Stimulated activated naive CD4-positive, alpha-beta T cell (primary cell): ENCODE data around the gene KCTD14.
A peak's percentile ranks its signal among the peaks of the same experiment; 100 is the strongest.
"Not testable (repeated sequence)": the region's sequence is repeated elsewhere in the genome, so short reads cannot be mapped to it uniquely, and the experiment has no call there.

ENCODE experiments used
- DNase-seq, 6 experiments: peaks; one replicate each; lab custom pipeline; 2025; lab: John Stamatoyannopoulos, UW

Gene KCTD14

DNA sequence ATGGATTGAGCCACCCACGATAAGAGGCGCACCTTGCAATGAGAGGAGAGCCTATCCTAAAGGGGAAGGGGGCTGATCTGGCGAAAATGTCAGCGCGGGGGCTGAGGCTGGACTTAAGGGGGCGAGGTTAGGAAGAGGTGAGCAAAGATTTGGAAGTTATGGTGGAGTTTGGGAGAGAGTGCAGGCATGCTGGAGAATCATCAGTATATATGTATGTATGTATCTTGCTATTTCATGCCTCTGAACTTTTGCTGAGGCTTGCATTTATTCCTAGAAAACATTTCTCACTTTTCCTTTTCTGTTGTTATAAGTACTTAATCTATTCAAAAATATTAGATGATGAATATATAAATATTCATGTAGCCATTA is 23.4 kb upstream of the KCTD14 start:
- DNase-seq: no peak

- DNase-seq: peak; percentile 60 to 88 (median 73)
These were observed 22.9 kb upstream of the KCTD14 start for GRCh38 chr11:78045851-78046485.

DNA sequence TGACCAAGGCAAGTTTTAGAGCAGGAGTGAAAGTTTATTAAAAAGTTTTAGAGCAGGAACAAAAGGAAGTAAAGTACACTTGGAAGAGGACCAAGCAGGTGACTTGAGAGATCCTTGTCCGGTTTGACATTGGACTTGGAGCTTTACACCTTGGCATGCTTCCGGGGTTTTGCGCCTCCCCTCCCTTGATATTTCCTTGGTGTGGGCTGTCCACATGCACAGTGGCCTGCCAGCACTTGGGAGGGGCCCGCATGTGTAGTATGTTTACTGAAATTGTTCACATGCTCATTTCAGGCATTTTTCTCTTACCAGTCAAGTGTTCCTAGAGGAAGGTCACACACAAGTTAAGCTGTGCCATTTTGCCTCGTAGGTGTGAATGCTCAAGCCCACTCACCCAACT is 21.6 kb upstream of the KCTD14 start:
- DNase-seq: no peak

- no peak for DNase-seq
These were observed 18.9 kb upstream of the KCTD14 start for GRCh38 chr11:78041843-78042440.

- not testable (repeated sequence) for DNase-seq
These were observed 18.3 kb upstream of the KCTD14 start for GRCh38 chr11:78041380-78041719.

DNA sequence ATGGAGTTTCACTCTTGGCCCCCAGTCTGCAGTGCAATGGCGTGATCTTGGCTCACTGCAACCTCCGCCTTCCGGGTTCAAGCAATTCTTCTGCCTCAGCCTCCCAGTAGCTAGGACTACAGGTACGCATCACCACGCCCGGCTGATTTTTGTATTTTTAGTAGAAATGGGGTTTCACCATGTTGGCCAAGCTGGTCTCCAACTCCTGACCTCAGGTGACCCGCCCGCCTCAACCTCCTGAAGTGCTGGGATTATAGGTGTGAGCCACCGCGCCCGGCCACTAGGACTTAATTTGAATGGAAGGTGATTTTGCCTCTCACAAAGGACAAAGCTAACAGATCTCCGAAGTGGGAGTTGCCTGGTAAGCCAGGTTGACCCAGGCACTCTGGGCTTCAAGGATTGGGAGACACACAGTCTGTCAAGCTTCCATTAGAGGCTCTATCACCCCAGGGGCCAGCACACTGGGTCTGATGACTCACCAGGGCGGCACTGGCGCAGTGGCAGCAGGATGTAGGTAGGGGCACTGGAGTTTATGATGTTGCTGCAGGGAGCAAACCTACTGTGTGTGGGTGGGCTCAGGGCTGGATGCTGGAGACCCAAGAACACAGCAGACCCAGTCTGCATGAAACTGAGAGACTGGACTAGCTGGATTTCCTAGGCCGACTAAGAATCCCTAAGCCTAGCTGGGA is 17.8 kb upstream of the KCTD14 start:
- DNase-seq: no peak

DNA sequence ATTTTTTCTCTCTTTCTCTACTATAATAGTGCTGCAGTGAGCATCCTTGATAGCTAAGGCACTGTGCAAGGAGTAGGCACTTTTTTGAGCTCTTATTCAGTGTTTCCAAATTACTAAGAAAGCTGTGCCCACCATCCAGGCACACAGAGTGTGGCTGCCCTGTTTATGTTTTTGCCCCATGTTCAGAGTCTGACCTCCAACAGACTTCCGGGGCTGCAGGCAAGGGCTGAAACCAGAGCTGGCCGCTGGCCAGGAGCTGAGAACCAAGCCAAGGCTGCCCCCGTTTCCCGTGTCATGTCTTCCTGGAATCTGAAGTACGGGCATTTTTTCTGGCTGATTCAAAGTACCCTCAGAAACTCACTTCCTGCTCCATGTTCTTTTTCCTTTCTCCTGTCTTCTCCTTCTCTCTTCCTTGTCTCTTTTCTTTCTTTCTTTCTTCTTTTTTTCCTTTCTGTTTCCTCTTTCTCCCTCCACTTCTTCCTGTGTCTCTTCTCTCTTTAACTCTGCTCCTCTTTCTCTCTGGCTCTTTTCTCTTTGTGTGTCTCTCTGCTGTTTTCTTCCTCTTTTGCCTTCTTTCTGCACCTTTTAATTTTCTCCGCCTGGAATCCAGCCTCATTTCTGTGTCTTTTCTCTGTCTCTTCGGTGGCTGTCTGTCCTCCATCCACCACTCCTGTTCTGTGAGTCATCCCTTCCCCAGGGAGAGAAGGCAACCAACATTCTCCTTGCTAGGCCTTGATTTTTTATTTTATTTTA is 17.0 kb upstream of the KCTD14 start:
- no peak for DNase-seq

DNA sequence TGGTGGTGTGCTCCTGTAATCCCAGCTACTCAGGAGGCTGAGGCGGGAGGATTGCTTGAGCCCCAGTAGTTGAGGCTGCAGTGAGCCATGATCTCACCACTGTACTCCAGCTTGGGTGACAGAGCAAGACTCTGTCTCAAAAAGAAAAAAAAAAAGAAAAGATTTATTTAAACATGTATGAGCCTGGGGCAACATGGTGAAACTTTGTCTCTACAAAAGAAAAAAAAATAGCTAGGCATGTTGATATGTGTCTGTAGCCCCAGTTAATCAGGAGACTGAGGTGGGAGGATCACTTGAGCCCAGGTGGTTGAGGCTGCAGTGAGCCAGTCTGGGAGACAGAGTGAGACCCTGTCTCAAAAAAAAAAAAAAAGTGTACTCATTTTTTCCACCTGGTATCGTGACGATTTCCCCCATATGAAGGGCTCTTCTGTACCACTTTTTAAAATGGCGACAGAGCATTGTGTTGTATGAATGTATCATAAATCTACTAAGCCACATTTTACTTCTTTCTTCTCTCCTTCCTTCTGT is 16.4 kb upstream of the KCTD14 start:
- no peak for DNase-seq

- DNase-seq: no peak
These were observed 15.7 kb upstream of the KCTD14 start for GRCh38 chr11:78038697-78039313.

DNA sequence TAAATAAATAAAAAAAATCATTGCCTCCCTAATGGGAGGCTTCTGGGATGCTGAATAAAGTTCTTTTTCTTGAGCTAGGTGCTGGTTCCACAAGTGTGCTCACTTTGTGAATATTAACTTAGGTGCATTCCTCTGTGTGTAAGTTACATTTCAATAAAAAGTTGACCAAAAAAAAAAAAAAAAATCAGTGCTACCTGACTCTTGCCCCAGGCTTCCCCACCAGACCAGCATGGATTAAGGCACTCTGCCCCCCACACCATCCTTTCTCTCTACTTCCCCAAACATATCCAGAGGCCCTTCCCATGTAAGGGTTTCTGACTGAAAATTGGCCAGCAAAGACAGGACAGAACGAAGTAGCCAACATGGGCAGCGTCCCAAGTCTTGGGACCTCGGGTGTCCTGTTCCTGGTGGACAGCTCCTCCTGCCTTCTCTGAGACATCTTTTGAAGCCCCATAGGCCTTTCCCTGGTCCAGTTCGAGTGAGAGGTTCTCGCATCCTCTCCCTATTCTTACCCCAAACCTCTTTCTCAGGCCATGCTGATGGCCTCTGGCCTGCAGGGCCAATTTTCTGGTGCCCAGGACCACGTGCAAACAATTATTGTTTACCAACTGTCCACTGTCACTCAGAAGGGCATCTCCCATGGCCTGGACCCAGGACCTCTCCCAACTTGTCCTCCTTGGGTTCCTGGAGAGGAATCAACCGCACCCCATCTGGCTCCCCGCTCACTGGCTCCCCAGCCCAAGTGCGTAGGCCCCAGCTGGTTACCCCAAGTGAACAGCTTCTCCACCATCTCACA is 14.9 kb upstream of the KCTD14 start:
- DNase-seq: no peak

GRCh38 chr11:78037056-78037455 is 14.0 kb upstream of the KCTD14 start:
- no peak for DNase-seq

DNA sequence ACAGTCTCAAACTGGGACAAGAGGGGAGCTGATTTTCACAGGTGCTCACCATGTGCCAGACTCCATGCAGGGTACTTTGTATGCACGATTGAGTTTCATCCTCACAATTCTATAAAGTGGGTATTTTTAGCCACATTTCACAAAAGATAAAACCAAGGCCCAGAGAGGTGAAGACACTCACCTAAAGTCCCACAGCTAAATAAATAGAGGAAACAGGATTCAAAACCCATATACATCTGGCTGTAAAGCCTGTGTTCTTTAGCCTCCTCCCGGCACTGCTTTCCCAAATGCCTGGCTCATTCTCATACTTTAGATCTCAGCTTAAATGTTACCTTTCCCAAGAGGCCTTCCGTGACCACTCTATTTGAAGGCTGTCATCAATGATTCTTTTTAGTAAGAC is 13.2 kb upstream of the KCTD14 start:
- no peak for DNase-seq

GRCh38 chr11:78034623-78035022 is 11.5 kb upstream of the KCTD14 start:
- no peak for DNase-seq

DNA sequence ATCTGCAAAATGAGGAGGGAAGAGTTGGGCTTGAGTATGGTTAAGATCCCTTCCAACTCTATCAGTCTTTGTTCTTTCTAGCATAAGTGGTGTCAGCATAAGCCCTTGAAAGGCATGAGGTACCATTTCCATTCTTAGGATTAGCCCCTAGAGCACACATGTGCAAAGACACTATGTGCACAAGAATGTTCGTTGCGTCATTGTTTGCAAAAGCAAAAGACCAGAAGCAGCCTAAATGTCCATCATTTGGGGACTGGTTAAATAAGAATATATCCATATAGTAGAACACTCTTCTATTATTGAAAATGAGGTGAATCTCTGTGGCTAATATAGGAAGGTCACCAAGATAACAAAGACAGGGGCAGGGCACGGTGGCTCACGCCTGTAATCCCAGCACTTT is 10.0 kb upstream of the KCTD14 start:
- DNase-seq: no peak

DNA sequence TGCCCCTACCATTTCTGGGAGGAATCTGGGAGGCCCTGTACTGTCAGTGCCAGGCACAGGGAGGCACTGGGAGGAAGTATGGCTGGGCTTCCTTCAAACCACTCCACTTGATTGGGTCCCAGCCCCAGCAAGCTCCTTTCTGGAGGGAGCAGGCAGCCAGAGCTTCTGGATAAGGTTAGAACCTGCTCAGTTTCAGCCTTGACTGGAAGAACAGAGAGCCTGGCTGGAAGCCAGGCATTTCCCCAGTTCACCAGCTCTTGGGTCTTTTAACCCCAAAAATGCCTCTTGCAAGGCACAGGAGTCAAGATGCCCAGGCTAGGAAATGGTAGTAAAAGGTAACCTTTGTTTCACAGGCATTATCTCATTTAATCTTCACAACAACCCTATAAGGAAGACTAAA is 9.0 kb upstream of the KCTD14 start:
- DNase-seq: no peak

- DNase-seq: no peak
These were observed 8.6 kb upstream of the KCTD14 start for GRCh38 chr11:78031629-78032028.

DNA sequence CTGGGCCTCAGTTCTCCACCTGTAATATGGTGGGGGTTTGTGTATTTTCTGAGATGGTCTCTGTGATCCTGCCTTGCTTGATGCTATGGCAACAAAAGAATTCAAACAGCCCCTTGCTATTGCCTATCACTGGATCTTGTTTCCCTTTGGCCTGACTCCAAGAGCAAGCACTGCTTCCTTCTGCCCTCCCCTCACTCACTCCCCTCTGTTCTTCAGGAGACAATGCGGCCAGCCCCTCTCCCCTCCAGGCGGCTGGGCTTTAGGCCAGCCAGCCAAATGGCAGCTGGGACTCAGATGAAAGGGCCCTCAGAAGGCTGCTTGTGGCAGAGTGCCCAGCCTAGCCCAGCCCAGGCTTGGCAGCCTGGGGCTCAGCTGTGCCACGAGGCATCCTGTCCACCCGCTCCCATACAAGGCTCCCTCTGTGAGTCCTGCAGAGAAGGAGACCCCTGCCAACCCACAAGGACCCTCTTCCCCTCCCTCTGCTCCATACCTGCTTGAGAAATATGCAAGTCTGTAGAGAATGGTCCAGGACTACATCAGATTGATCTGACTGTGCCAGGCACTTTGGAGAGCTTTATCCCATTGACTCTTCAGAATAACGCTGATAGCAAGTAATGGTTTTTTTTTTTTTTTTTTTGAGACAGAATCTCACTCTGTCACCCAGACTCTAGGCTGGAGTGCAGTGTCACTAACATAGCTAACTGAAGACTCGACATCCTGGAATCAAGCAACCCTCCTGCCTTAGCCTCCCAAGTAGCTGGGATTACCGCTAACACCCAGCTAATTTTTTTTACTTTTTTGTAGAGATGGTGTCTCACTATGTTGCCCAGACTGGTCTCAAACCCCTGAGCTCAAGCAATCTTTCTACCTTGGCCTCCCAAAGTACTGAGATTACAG is 7.6 kb upstream of the KCTD14 start:
- DNase-seq: no peak

DNA sequence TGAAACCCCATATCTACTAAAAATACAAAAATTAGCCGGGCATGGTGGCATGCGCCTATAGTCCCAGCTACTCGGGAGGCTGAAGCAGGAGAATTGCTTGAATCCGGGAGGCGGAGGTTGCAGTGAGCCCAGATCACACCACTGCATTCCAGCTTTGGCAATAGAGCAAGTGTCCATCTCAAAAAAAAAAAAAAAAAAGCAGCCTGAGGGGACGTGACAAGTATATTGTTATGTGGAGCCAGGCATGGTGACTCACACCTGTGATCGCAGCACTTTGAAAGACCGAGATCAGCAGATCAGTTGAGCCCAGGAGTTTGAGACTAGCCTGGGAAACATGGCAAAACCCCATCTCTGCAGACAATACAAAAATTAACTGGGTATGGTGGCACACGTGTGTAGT is 5.3 kb upstream of the KCTD14 start:
- DNase-seq: not testable (repeated sequence)

DNA sequence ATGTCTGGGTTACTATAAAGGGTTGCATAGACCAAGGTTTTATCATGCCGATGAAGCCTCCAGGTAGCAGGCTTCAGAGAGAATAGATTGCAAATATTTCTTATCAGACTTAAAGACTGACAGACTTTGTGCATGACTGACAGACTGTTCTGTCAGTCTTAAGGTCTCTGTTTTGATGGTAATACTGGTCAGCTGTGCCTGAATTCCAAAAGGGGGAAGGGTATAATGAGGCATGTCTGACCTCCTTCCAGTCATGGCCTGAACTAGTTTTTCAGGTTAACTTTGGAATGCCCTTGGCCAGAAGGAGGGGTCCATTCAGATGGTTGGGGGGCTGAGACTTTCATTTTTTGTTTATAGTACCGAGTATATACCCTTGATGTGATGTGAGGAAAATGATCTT is 4.7 kb upstream of the KCTD14 start:
- no peak for DNase-seq

DNA sequence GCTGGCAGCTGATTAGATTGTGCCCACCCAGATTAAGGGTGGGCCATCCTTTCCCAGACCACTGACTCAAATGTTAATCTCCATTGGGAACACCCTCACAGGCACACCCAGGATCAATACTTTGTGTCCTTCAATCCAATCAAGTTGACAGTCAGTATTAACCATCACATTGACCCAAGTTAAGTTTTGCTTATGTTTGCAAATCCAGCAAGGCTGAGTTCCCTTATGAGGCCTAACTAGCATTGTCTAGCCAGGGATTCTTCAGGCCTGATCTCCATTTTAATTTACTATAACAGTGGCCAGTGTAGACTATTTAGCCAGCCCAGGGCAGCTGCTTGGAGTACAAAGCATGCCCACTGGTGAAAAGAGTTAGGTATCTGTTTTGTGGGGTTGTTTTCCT is 2.3 kb upstream of the KCTD14 start:
- no peak for DNase-seq
